Ishikawa (cell line): ENCODE measurements around the gene MR1.

ENCODE experiments used
- CEBPB ChIP-seq: IDR thresholded peaks from 2 replicates; pipeline ENCODE4 v1.6.1; 2012
- CREB1 ChIP-seq: IDR thresholded peaks from 2 replicates; pipeline ENCODE4 v1.6.1; 2012; ENCODE audit warnings: low read depth
- EGR1 ChIP-seq: IDR thresholded peaks from 2 replicates; pipeline ENCODE4 v1.6.1; 2012
- EP300 ChIP-seq: IDR thresholded peaks from 2 replicates; pipeline ENCODE4 v1.6.1; 2012; ENCODE audit warnings: borderline replicate concordance
- FOXM1 ChIP-seq: IDR thresholded peaks from 2 replicates; pipeline ENCODE4 v1.6.1; 2012; ENCODE audit warnings: low read depth, borderline replicate concordance
- MAX ChIP-seq: IDR thresholded peaks from 2 replicates; pipeline ENCODE4 v1.6.1; 2012
- NFIC ChIP-seq: IDR thresholded peaks from 2 replicates; pipeline ENCODE4 v1.6.1; 2012
- RAD21 ChIP-seq: IDR thresholded peaks from 2 replicates; pipeline ENCODE4 v1.6.1; 2012; ENCODE audit warnings: low read depth
- REST ChIP-seq: IDR thresholded peaks from 2 replicates; pipeline ENCODE4 v1.6.1; 2012; ENCODE audit warnings: low read depth, mild to moderate bottlenecking
- TAF1 ChIP-seq: IDR thresholded peaks from 2 replicates; pipeline ENCODE4 v1.6.1; 2012; ENCODE audit warnings: low read depth, mild to moderate bottlenecking
- TCF12 ChIP-seq: IDR thresholded peaks from 2 replicates; pipeline ENCODE4 v1.6.1; 2012; ENCODE audit warnings: low read depth
- TEAD4 ChIP-seq: IDR thresholded peaks from 2 replicates; pipeline ENCODE4 v1.6.1; 2012
- USF1 ChIP-seq: IDR thresholded peaks from 2 replicates; pipeline ENCODE4 v1.6.1; 2012
- YY1 ChIP-seq: IDR thresholded peaks from 2 replicates; pipeline ENCODE4 v1.6.1; 2012; ENCODE audit warnings: low read depth
- ZBTB7A ChIP-seq: IDR thresholded peaks from 2 replicates; pipeline ENCODE4 v1.6.1; 2012; ENCODE audit warnings: low read depth

The MR1 gene

DNA sequence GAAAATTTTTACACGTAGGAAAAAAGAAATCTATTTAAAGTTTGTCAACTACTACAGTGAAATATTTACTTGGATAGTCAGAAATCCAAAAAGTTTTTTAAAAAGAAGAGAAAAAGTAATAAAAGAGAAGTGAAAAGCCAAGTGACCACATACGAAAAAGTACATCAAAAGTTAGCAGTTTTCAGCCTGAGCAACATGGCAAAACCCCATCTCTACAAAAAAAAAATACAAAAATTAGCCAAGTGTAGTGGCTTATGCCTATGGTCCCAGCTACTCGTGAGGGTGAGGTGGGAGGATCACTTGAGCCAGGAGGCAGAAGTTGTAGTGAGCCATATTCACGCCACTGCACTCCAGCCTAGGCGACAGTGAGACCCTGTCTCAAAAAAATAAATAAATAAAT, 5.2 kb upstream of the MR1 start:
- TF ChIP-seq YY1 (no peak), EP300 (no peak), TEAD4 (no peak), TCF12 (no peak), CEBPB (no peak), EGR1 (no peak), CREB1 (no peak)

DNA sequence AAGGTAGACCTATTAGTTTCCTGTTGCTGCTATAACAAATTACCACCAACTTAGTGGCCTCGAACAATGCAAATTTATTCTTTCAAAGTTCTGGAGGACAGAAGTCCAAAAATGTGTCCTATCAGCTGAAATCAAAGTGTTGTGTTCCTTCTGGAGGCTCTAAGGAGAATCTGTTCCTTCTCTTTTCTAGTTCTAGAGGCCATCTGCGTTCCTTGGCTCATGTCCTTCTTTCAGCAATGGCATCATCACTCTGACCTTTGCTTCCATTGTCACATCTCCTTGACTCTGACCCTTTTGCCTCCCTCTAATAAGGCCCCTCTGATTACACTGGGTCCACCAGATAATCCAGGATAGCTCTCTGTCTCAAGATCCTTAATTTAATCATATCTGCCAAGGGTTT, 1.2 kb upstream of the MR1 start:
- TF ChIP-seq EP300 (no peak), REST (no peak), CREB1 (no peak), CEBPB (no peak), RAD21 (no peak), USF1 (no peak), MAX (no peak), TCF12 (no peak), TAF1 (no peak), NFIC (no peak), YY1 (no peak), TEAD4 (no peak), ZBTB7A (no peak), FOXM1 (no peak), EGR1 (no peak)

- TF ChIP-seq TEAD4 (no peak), NFIC (no peak), YY1 (no peak), REST (no peak)
These were observed 520 bp upstream of the MR1 start for GRCh38 chr1:181033128-181033798.

DNA sequence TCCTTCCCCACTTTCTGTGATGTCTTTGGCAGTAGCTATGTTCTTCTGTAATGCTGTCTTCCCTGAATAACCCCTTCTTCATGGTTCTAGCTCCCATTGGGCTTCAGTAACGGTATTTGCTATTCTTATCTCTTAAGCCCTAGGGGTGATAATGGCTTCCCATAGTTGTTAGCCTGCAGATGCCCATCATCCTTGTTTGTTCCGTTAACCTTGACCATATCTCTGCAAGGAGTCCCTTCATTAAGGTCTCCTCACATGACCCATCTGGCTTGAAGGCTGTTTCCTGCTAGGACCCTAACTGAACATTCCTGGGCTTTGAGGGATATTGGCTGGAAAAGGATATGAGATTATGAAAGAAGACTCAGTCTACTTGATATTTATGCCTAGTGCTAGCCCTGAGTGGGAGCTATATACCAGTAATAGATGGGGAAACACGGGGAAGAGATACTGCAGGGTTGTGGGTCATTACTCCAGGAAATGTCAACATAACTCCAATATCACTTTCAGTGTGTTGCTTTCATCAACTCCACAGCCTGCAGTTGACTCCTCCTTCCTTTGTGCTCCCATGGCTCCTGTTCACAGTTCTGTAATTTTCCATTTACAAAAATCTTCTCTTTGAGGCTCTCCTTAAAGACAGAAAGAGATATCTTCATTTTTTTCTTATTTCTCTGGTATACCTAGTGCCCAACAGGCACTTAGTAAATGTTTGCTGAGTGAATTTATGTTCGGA, 2.5 kb downstream of the MR1 start:
- TF ChIP-seq FOXM1 (no peak), REST (no peak), CEBPB (no peak), NFIC (no peak), YY1 (no peak), CREB1 (no peak), EP300 (no peak), ZBTB7A (no peak), TAF1 (no peak), MAX (no peak)

GRCh38 chr1:181037386-181037785, 3.6 kb downstream of the MR1 start:
- TF ChIP-seq CREB1 (no peak), ZBTB7A (no peak), NFIC (no peak), FOXM1 (no peak)
